GM18526 (cell line): ENCODE data around the gene MRRF.

Experiments used
- POLR2A ChIP-seq: IDR thresholded peaks from 3 replicates; pipeline ENCODE4 v1.6.1; 2011; ENCODE audit not compliant: insufficient read length; ENCODE audit errors: extremely low read depth

Gene MRRF

DNA sequence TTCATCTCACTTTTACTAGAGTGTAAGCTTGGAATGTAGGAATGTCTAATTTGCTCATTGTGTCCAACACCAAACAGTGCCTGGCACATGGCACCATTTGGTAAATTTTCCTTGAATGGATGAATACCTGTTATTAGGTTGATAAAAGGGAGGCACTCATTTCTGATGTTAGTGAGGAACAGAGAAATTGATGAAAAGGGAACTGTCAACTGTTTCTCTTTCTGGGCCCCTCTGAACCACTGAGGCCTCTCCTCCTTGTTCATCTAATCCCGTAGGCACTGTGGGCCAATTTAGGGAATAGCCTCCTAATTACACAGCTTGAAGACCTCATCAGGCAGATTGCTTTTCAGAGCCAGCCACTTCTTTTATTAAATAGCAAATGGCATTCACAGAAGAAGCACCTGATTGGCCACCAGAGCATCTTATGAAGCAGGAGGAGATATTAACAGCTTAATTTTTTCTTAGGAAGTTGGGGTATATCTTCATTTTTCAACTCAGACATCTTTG is 22.6 kb downstream of the MRRF start:
- no peak for TF ChIP-seq POLR2A

DNA sequence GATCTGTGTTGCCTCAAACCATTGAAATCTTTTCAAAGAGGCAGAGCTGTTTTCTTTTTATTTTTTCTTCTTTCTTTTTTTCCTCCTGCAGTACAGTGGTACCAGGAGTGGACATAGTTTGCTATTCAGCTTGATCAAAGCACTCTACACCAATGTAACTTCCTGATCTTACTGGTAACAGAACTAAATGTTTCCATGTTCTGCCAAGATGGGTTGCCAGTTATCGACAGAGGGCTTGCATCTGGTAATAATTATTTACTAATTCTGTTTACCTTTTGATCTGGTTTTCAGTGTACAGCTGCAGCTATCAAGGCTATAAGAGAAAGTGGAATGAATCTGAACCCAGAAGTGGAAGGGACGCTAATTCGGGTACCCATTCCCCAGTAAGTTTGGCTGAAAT is 26.8 kb downstream of the MRRF start:
- no peak for TF ChIP-seq POLR2A

DNA sequence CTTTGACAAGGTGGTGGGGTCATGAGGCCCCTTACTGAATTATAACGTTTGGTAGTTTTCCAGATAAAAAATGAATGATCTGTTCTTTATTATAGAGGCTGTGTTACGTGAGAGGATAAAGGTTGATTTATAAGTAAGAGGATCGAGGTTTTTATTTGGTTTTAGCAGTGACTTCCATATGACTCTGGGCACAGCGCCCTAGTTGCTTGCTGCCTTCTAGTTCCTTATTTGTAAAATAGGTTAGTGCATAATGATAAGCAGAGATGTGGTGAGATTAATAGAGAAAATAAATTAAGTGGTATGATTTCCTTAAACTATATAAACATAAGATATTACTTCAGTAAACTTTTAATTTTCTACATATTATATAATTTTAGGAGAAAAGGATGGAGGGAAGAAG is 29.8 kb downstream of the MRRF start:
- no peak for TF ChIP-seq POLR2A

DNA sequence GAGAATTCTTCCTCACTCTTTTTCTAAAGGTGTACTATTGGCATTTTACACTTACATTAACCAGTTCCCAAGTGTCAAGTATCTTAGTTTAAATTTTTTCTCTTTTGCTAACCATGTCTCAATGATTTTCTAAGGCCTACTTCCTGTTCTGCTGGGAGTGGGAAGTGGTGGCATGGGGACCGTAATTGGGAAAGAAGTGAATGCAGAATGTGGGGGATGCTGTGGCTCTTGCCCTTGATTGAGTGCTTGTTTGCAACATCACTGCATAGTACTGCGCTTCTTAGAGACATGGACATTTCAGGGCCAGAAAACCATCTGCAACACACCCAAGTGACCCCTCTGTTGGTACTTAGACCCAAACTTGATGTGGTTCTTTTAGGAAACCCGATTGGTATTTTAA is 32.8 kb downstream of the MRRF start:
- TF ChIP-seq POLR2A = no peak

DNA sequence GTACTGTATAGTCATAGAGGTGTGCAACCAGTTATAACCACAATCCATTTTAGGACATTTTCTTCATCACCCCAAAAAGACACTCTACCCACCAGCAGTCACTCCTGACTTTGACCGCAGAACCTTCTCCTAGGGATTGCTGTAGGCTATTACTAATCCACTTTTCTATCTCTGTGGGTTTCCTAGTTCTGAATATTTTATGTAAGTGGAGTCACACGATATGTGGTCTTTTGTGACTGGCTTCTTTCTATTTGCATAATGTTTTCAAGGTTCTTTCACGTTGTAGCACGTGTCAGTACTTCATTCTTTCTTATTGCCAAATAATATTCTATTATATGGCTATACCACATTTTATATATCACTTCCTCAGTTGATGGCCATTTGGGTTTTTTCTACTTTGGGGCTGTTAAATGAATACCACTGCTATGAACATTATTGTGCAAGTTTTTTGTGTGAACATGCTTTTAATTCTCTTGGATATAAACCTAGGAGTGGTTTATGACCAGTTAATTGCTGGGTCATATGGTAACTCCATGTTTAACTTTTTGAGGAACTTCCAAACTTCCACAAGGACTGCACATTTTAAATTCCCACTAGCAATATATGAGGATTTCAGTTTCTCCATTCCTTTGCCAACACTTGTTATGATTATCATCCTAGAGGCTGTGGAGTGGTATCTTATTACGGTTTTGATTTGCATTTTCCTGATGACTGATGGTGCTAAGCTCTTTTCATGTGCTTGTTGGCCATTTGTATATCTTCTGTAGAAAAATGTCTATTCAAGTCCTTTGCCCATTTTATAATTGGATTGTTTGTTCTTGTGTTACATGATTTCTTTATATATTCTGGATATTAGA is 37.8 kb downstream of the MRRF start:
- TF ChIP-seq POLR2A = no peak

DNA sequence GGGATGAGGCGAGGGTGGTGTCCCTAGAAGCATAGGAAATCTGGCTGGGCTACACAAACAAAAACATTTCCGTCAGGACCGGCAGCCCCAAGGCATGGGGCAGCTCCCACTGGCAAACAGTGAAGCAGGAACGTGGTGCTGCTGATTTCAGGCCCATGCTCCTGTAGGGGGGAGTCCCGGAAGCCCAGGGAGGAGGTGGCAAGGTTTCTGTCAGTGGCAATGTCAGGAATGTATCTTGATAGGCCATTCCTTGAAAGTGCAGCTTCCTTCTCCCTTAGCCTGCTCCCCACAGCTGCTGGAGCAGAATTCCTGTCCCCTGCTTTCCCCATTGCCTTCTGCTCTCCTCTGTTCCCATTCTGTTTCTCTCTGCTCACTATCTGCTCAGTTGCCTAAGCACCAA is 42.4 kb downstream of the MRRF start:
- no peak for TF ChIP-seq POLR2A

DNA sequence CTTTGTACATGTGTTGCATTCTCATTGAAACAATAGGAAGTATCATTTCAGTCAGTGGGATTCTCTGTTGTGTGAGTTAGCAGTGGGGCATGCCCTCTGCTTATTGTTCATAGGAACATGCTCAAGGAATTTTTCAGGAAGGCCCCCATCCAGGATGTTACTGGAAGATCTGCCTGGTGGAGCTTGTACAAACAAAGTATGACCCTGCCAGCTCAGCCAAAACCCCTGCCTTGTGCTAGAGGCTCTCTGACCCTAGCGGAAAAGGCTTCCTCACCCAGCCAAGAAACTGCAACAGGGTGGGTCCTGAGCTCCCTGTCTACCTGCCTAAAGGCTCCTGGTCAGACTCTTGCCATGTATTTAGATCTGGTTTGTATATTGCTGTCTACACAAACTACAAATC is 43.2 kb downstream of the MRRF start:
- no peak for TF ChIP-seq POLR2A

DNA sequence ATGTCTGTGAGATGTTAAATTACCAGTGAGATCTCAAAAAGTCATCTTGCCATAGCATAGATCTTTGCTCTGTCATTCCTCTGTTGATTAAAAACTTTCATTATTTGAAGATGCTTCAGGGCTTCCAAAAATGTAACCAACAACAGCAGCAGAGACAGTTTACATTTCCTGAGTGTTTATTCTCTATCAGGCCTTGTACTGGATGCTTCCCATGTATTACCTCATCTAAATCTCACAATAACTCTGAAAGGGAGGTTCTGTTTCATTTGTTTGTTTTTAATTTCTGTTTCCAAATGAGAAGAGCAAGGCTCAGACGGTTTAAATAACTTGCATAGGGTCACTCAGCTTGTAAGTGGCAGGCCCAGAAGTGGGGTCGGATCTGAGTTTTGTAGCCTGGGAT is 45.2 kb downstream of the MRRF start:
- TF ChIP-seq POLR2A = no peak

DNA sequence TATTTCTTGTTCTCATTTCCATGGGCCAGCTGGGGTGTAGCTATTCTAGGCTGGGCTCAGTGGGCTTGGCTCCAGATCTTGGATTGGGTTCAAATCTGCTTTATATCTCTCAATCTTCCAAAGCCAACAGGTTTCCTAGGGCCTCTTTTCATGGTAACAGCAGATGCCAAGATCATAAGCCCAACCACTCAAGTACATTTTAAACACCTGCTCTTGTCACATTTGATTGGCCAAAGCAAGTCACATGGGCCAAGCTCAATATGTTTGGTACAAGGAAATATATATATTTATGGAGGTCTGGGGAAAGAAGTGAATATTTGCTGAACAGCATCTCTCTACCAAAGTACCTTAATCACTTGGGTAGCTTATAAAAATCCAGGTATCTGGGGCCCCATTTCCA is 49.5 kb downstream of the MRRF start:
- TF ChIP-seq POLR2A = no peak

DNA sequence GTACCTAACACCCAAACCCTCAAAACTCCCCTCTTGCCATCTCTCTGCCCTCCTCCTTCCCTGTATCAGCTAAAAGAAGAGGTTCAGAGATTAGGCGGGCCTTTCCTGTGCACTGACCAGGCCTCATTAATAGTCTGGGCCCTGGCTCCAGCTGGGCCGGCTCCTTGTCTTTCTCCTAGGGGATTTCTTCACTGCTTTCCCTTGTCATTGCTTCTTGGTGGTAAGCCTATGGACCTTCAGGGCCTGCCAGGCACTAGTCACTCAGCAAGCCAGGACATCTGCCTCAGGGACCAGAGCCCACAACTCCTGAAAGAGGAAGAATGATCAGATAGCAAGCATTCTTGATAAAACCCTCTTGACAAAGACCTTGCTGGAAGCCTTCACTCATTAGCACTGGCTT is 50.9 kb downstream of the MRRF start:
- TF ChIP-seq POLR2A = no peak

DNA sequence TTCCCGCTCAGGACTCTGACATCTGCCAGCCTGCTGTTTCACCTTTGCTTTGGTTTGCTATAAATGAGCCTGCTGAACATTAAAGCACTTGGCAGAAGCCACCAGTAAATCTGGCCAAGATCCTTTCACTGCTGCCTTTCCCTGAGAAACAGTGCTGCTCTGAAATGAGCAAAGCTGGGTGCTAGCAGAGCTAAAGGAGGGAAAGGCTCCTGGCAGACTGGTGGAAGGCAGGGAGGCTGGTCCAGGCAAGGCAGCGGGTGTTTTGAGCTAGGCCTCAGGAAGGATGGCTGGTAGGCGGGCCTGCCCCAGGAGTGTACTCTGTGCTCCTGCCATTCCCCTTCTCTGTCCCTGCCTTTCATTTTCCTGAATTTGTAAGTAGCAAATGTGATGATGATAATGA is 53.6 kb downstream of the MRRF start:
- no peak for TF ChIP-seq POLR2A

DNA sequence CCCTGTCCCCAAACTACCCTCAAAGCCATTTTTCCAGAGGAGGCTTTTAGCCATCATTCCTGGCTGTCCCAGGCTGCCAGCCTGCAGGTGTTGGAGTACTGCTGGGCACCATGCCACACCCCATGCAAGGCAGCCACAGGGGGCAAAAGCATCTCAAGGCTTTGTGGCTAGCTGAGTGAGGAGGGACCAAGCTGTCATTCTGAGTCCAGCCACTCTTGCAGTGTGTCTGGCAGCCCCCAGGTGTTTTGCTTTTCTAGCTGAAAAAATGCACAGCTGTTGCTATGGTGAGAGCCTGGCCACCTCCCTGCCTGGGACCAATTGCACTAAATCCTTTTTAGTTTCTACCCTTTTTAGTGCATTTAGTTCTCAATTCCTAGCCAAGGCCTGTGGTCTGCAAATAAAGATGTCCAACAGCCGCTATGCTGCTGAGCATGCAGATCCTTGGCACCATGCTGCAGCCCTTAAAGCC is 55.8 kb downstream of the MRRF start:
- TF ChIP-seq POLR2A = no peak

DNA sequence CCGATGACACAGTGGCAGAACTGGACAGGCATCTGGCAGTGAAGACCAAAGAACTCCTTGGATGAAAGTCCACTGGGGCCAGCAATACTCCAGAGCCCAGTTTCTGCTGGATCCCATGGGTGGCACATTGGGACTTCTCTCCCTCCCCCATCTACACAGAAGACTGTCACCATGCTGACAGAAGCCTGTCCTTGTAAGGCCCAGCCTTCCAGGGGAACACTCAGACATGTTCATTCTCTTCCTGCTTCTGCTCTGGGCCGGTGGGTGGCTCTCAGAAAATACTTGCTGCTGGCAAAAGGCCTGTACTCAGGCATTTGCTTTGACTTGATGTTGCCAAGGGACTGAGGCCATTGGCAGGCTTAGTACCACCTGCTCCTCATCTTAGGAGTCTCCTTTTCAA is 57.9 kb downstream of the MRRF start:
- no peak for TF ChIP-seq POLR2A

DNA sequence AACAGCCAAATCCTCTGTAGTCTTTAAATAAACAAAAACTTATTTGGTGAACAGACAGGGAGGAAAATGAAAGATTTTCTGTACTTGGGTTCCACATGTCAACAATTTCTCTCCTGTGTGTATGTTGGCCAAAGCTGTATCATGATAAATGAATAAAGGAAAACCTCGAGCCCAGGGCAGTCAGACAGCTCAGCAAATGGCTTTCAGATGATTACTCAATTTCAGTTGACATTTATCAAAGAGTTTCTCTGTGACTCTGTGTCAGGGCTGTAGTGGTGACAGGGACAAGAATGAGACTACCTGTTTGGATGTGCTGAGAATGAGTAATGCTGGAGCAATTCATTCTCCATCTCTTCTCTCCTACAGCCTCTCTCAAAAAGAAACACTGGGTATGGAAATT is 60.4 kb downstream of the MRRF start:
- TF ChIP-seq POLR2A = no peak

DNA sequence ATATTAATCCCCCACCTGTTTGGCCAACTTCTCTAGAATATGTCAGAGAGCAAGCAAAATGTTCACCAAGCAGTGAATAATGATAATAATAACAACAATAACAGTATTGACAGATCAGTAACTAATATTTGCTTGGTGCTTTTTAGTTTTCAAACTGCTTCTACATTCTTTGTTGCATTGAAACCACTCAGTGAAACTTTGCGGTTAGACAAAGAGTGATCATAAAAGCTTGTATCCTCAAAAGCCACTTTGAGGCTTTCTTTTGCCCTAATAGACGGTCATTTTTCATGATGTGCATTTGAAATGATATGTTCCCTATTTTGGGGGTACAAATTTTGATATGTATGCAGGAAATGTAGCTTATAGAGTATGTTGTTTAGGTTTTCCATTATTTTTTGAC is 62.5 kb downstream of the MRRF start:
- TF ChIP-seq POLR2A = no peak

DNA sequence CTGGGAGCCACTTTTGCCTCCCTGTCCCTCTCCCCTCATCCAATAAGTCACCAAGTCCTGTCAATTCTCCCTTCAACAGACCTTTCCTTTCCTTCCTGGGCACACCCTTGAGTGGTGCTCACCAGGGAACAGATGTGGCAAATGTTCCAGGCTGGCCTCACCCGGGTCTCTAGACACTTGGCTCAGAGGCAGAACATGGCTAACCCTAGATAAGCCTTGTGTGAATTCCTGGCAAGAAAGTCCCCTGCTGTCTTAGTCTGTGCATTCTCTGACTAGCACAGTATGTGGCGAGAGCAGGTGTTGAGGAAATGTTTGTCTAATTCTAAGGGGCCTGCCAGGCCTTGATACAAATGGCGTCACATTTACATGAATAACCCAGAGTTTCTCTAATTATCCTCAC is 64.9 kb downstream of the MRRF start:
- TF ChIP-seq POLR2A = no peak

DNA sequence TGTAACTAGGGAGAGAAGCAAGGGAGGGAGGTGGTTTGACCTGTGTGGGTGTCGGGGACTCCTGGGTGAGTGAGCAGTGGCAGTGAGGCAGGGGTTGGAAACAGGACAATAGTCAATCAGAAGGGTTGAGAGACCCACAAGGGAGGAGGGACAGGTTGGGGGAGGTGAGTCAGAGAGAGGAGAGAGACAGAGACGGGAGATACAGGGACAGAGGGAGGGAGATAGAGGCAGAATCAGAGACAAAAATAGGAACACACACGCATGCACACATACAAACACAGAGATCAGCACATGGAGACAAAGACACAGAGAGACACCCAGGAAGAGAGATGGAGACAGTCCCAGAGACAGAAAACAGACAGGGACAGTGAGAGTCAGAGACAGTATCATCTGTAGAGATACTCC is 66.8 kb downstream of the MRRF start:
- no peak for TF ChIP-seq POLR2A
